SU-DHL-6 (cell line): ENCODE results near the gene MAD2L1BP.

Experiments used
- CTCF ChIP-seq: fragments of 200-600 bp; sonication (generic); IDR thresholded peaks from one replicate; pipeline ENCODE4 v1.5.1; 2017; ENCODE audit warnings: antibody characterized with exemption, mild to moderate bottlenecking, low read length, moderate library complexity; ENCODE audit not compliant: insufficient read depth, poor library complexity, severe bottlenecking
- EZH2phosphoT487 ChIP-seq: fragments of 200-600 bp; sonication (generic), shearing (Covaris generic); conservative IDR thresholded peaks from 2 replicates; pipeline ENCODE4 v1.6.1; 2018; ENCODE audit warnings: mild to moderate bottlenecking, antibody characterized with exemption, low read length, moderate library complexity, mixed read lengths

GRCh38 chr6:43647613-43648012 is 12.0 kb downstream of the MAD2L1BP start:
- no peak for TF ChIP-seq CTCF
- TF ChIP-seq EZH2phosphoT487 = no peak
